Trophoblast cell (in vitro differentiated cells and primary cell): ENCODE measurements around the gene BNIP5.

Experiments
- DNase-seq, 2 donors: peaks; one replicate each; pipeline ENCODE4 v3.0.0-alpha.2; 2016
- H2AFZ ChIP-seq: 2 replicates; pipeline ENCODE4 v1.6.1; 2013; ENCODE audit warnings: low read length, moderate library complexity, mild to moderate bottlenecking; ENCODE audit not compliant: insufficient read depth, poor library complexity
- H2AK5ac ChIP-seq: 2 replicates; pipeline ENCODE4 v1.6.1; 2013; ENCODE audit warnings: mild to moderate bottlenecking, low read length
- H2BK120ac ChIP-seq: 2 replicates; pipeline ENCODE4 v1.6.1; 2013; ENCODE audit warnings: low read length, mild to moderate bottlenecking, moderate library complexity; ENCODE audit not compliant: insufficient read depth, poor library complexity
- H2BK12ac ChIP-seq: 2 replicates; pipeline ENCODE4 v1.6.1; 2013; ENCODE audit warnings: mild to moderate bottlenecking, low read length, moderate library complexity
- H2BK5ac ChIP-seq: 2 replicates; pipeline ENCODE4 v1.6.1; 2013; ENCODE audit warnings: low read length, low read depth, moderate library complexity, mild to moderate bottlenecking; ENCODE audit not compliant: poor library complexity
- H3K14ac ChIP-seq: 2 replicates; pipeline ENCODE4 v1.6.1; 2013; ENCODE audit warnings: mild to moderate bottlenecking, low read length
- H3K18ac ChIP-seq: 2 replicates; pipeline ENCODE4 v1.6.1; 2013; ENCODE audit warnings: mild to moderate bottlenecking, low read length
- H3K23ac ChIP-seq: 2 replicates; pipeline ENCODE4 v1.6.1; 2013; ENCODE audit warnings: low read length
- H3K27ac ChIP-seq: 2 replicates; pipeline ENCODE4 v1.5.1; 2013; ENCODE audit warnings: low read depth, mild to moderate bottlenecking, inconsistent platforms, low read length, moderate library complexity
- H3K27me3 ChIP-seq: 2 replicates; pipeline ENCODE4 v1.6.1; 2013; ENCODE audit warnings: inconsistent platforms, mild to moderate bottlenecking, low read length, moderate library complexity; ENCODE audit not compliant: insufficient read depth
- H3K36me3 ChIP-seq, 2 experiments: 1 replicate in 1 of 2; 2 replicates in 1 of 2; pipeline ENCODE4 v1.6.1; 2013; ENCODE audit warnings: low read length in 2 of 2, mild to moderate bottlenecking in 2 of 2, moderate library complexity in 1 of 2; ENCODE audit not compliant: insufficient read depth in 2 of 2, control insufficient read depth in 1 of 2
- H3K4ac ChIP-seq: 2 replicates; pipeline ENCODE4 v1.6.1; 2013; ENCODE audit warnings: low read depth, mild to moderate bottlenecking, low read length, moderate library complexity
- H3K4me1 ChIP-seq, 2 experiments: 1 replicate in 1 of 2; 2 replicates in 1 of 2; pipeline ENCODE4 v1.6.1; 2013; ENCODE audit warnings: low read length in 2 of 2, mild to moderate bottlenecking in 2 of 2, moderate library complexity in 1 of 2; ENCODE audit not compliant: insufficient read depth in 2 of 2, control insufficient read depth in 1 of 2
- H3K4me2 ChIP-seq: 2 replicates; pipeline ENCODE4 v1.6.1; 2013; ENCODE audit warnings: inconsistent platforms, mild to moderate bottlenecking, low read length, moderate library complexity
- H3K4me3 ChIP-seq: 2 replicates; pipeline ENCODE4 v1.5.1; 2013; ENCODE audit warnings: mild to moderate bottlenecking, low read depth, low read length, inconsistent platforms
- H3K79me1 ChIP-seq: one replicate; pipeline ENCODE4 v1.6.1; 2013; ENCODE audit warnings: low read length
- H3K79me2 ChIP-seq: 2 replicates; pipeline ENCODE4 v1.6.1; 2013; ENCODE audit warnings: low read length, mild to moderate bottlenecking; ENCODE audit not compliant: control insufficient read depth, insufficient read depth, poor library complexity
- H3K9ac ChIP-seq: 2 replicates; pipeline ENCODE4 v1.6.1; 2013; ENCODE audit warnings: mild to moderate bottlenecking, low read length
- H3K9me3 ChIP-seq: 2 replicates; pipeline ENCODE4 v1.6.1; 2013; ENCODE audit warnings: low read depth, mild to moderate bottlenecking, control low read depth, inconsistent platforms, low read length; ENCODE audit not compliant: insufficient read depth
- H4K12ac ChIP-seq: 2 replicates; pipeline ENCODE4 v1.6.1; 2013; ENCODE audit warnings: low read depth, mild to moderate bottlenecking, low read length, moderate library complexity
- H4K8ac ChIP-seq: 2 replicates; pipeline ENCODE4 v1.6.1; 2013; ENCODE audit warnings: low read depth, mild to moderate bottlenecking, low read length, moderate library complexity
- H4K91ac ChIP-seq: one replicate; pipeline ENCODE4 v1.6.1; 2013; ENCODE audit warnings: low read depth, mild to moderate bottlenecking, low read length, moderate library complexity
- WGBS: extraction: QIAGEN DNeasy Blood & Tissue Kit; methylation state at CpG from one replicate; pipeline ENCODE4 v1.1.7; 2013; ENCODE audit warnings: missing lambda C conversion rate; ENCODE audit not compliant: insufficient read length, insufficient coverage; ENCODE audit errors: extremely low coverage; 5-methylcytosine and 5-hydroxymethylcytosine counted together

Gene BNIP5

GRCh38 chr6:36377594-36377993 lies 40.9 kb upstream of the BNIP5 start:
- no peak overlapping the region for H3K18ac ChIP-seq
- H3K36me3 ChIP-seq = no peaks in the 10 kb centered on the region
- H3K4me1 ChIP-seq = peaks cover 0 to 3% of the 10 kb centered on the region in 2 experiments
- H2AFZ ChIP-seq = no peak overlapping the region
- no peak overlapping the region for H3K14ac ChIP-seq
- H3K9ac ChIP-seq = no peak overlapping the region
- H3K79me2 ChIP-seq = no peaks in the 10 kb centered on the region
- H3K9me3 ChIP-seq = peaks cover 2% of the 10 kb centered on the region
- H2BK5ac ChIP-seq = no peak overlapping the region
- H4K12ac ChIP-seq = no peak overlapping the region
- H3K4ac ChIP-seq = no peak overlapping the region
- no peak overlapping the region for H3K4me3 ChIP-seq
- H2AK5ac ChIP-seq = no peak overlapping the region
- no peak overlapping the region for H4K8ac ChIP-seq
- H4K91ac ChIP-seq = no peak overlapping the region
- no peaks in the 10 kb centered on the region for H3K79me1 ChIP-seq
- H3K27ac ChIP-seq = no peak overlapping the region
- no peak for DNase-seq
- no peak overlapping the region for H3K23ac ChIP-seq
- no peak overlapping the region for H2BK12ac ChIP-seq
- no peaks in the 10 kb centered on the region for H3K27me3 ChIP-seq
- no CpG with 5 or more reads among the region's 5 CpGs for WGBS
- H2BK120ac ChIP-seq = no peak overlapping the region
- H3K4me2 ChIP-seq = no peak overlapping the region

- no peaks in the 10 kb centered on the region for H3K79me2 ChIP-seq
- H3K4ac ChIP-seq = no peak overlapping the region
- WGBS = no CpG with 5 or more reads among the region's 8 CpGs
- no peak overlapping the region for H3K14ac ChIP-seq
- DNase-seq = no peak
- no peak overlapping the region for H2BK12ac ChIP-seq
- H3K27ac ChIP-seq = no peak overlapping the region
- no peak overlapping the region for H4K12ac ChIP-seq
- no peaks in the 10 kb centered on the region for H3K27me3 ChIP-seq
- no peak overlapping the region for H3K4me3 ChIP-seq
- no peaks in the 10 kb centered on the region for H3K36me3 ChIP-seq
- no peaks in the 10 kb centered on the region for H3K79me1 ChIP-seq
- H4K91ac ChIP-seq = no peak overlapping the region
- H3K18ac ChIP-seq = no peak overlapping the region
- no peak overlapping the region for H2AFZ ChIP-seq
- no peak overlapping the region for H2AK5ac ChIP-seq
- no peak overlapping the region for H3K4me2 ChIP-seq
- no peak overlapping the region for H3K23ac ChIP-seq
- H2BK5ac ChIP-seq = no peak overlapping the region
- H4K8ac ChIP-seq = no peak overlapping the region
- H3K9ac ChIP-seq = no peak overlapping the region
- peaks cover 0 to 3% of the 10 kb centered on the region in 2 experiments for H3K4me1 ChIP-seq
- H2BK120ac ChIP-seq = no peak overlapping the region
- peaks cover 2% of the 10 kb centered on the region for H3K9me3 ChIP-seq
These were observed 40.1 kb upstream of the BNIP5 start for GRCh38 chr6:36376742-36377141.

- Histone ChIP-seq H2BK120ac (no peak overlapping the region), H3K79me2 (no peaks in the 10 kb centered on the region), H2BK5ac (no peak overlapping the region), H4K12ac (no peak overlapping the region), H4K91ac (no peak overlapping the region), H3K14ac (no peak overlapping the region), H2AFZ (no peak overlapping the region), H3K23ac (no peak overlapping the region), H3K4ac (no peak overlapping the region), H3K36me3 (no peaks in the 10 kb centered on the region), H2AK5ac (no peak overlapping the region), H2BK12ac (no peak overlapping the region), H4K8ac (no peak overlapping the region), H3K4me2 (no peak overlapping the region), H3K27ac (no peak overlapping the region), H3K18ac (no peak overlapping the region), H3K9ac (no peak overlapping the region), H3K27me3 (no peaks in the 10 kb centered on the region), H3K9me3 (peaks cover 2% of the 10 kb centered on the region), H3K4me3 (no peak overlapping the region), H3K79me1 (no peaks in the 10 kb centered on the region), H3K4me1 (peaks cover 0 to 3% of the 10 kb centered on the region in 2 experiments)
- WGBS = no CpG with 5 or more reads among the region's 8 CpGs
- DNase-seq = no peak
These were observed 39.5 kb upstream of the BNIP5 start for GRCh38 chr6:36376183-36376582.

GRCh38 chr6:36375644-36376155 lies 39.0 kb upstream of the BNIP5 start:
- no peaks in the 10 kb centered on the region for H3K27me3 ChIP-seq
- H3K4ac ChIP-seq = no peak overlapping the region

More at GRCh38 chr6:36375644-36376155, 39.0 kb upstream of the BNIP5 start:
- no peaks in the 10 kb centered on the region for H3K36me3 ChIP-seq
- no CpG with 5 or more reads among the region's 20 CpGs for WGBS
- H3K79me2 ChIP-seq = no peaks in the 10 kb centered on the region
- no peak overlapping the region for H3K14ac ChIP-seq
- no peak overlapping the region for H3K27ac ChIP-seq
- H3K9me3 ChIP-seq = no peaks in the 10 kb centered on the region
- no peak overlapping the region for H4K12ac ChIP-seq
- H3K4me3 ChIP-seq = no peak overlapping the region
- H3K4me1 ChIP-seq = peaks cover 0 to 3% of the 10 kb centered on the region in 2 experiments
- H4K91ac ChIP-seq = no peak overlapping the region
- no peak overlapping the region for H2AK5ac ChIP-seq
- H2AFZ ChIP-seq = no peak overlapping the region
- no peak overlapping the region for H3K18ac ChIP-seq
- no peak overlapping the region for H3K4me2 ChIP-seq
- no peak overlapping the region for H3K9ac ChIP-seq
- no peak for DNase-seq
- no peak overlapping the region for H2BK5ac ChIP-seq
- no peak overlapping the region for H2BK12ac ChIP-seq
- H3K23ac ChIP-seq = no peak overlapping the region
- no peaks in the 10 kb centered on the region for H3K79me1 ChIP-seq
- no peak overlapping the region for H2BK120ac ChIP-seq
- H4K8ac ChIP-seq = no peak overlapping the region
